ENCODE results near the gene TTC24.
"Not testable (repeated sequence)": the region's sequence is repeated elsewhere in the genome, so short reads cannot be mapped to it uniquely, and the experiment has no call there.

Gene TTC24

DNA sequence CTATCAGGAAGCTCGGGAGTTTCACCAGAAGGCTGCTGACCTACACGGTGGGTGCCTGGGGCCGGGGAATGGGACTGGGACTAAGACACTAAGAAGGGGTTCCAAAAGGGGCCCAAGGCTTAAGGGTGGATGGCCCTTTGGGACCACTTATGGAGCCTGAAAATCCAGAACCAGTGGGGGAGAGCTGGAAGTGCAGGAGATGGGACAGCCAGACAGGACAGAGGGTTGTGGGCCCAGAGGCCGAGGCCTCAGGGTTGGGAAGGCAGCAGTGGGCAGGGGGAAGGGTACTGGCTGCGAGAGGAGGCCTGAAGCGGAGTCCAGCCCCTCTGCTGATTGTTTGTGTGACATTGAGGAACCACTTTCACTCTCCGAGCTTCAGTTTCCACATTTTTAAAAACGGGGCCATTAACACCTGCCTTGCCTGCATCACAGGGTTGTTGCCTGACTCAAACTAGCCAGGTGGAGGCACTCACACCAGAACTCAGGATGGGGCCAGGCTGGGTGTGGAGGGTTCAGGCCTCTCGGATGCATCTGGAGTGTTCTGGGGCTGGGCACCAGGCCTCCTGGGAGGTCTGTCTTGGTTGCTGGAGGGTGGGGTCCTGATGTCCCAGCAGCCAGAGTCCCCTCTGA is 3.0 kb downstream of the TTC24 start:
- H3K27ac ChIP-seq (ENCODE audit: insufficient read depth in 1 of 2, low read depth in 1 of 2, low read length in 2 of 2, poor library complexity in 1 of 2, severe bottlenecking in 2 of 2), result peak overlapping the region; percentile 61 to 85
- ChIA-PET POLR2A (interaction anchor here (0.7 to 1.5 kb wide), 3 partner anchors 8 to 82 kb away, joined by 3 to 4 read pairs (median 4); partner anchors contain the start of gene MEF2D), CTCF (interaction anchor here (0.8 to 8.3 kb wide), 16 partner anchors 8 to 102 kb away, joined by 3 to 63 read pairs (median 6); partner anchors contain the start of genes GPATCH4 and NAXE)
- 36% methylated on average over 8 of the region's 9 CpGs for WGBS (ENCODE audit: insufficient coverage)
- no peaks in the 10 kb centered on the region for H3K9me3 ChIP-seq (ENCODE audit: control extremely low read depth in 1 of 5, control insufficient read depth in 4 of 5, insufficient read depth in 2 of 5, low read depth in 1 of 5, low read length in 4 of 5)
- H3K36me3 ChIP-seq (ENCODE audit: control insufficient read depth in 4 of 4, insufficient read depth in 4 of 4, low read length in 3 of 4), result peaks cover 0 to 22% (median 12%) of the 10 kb centered on the region in 4 experiments
- peaks cover 0 to 52% (median 39%) of the 10 kb centered on the region in 4 experiments for H3K4me1 ChIP-seq (ENCODE audit: control extremely low read depth in 1 of 4, control insufficient read depth in 4 of 4, insufficient read depth in 4 of 4, low read length in 3 of 4)
- peak overlapping the region; percentile 29 to 75 (median 64) for H3K4me3 ChIP-seq (ENCODE audit: control insufficient read depth in 1 of 7, extremely low read depth in 1 of 7, insufficient read depth in 4 of 7, low read depth in 2 of 7, low read length in 6 of 7)
- H3K27me3 ChIP-seq (replicated peaks in 2 of 5; ENCODE audit: control insufficient read depth in 4 of 5, insufficient read depth in 5 of 5, low read length in 4 of 5), result no peaks in the 10 kb centered on the region
- DNase-seq, result peak in 2 of 3 donors; percentile 44 to 59

DNA sequence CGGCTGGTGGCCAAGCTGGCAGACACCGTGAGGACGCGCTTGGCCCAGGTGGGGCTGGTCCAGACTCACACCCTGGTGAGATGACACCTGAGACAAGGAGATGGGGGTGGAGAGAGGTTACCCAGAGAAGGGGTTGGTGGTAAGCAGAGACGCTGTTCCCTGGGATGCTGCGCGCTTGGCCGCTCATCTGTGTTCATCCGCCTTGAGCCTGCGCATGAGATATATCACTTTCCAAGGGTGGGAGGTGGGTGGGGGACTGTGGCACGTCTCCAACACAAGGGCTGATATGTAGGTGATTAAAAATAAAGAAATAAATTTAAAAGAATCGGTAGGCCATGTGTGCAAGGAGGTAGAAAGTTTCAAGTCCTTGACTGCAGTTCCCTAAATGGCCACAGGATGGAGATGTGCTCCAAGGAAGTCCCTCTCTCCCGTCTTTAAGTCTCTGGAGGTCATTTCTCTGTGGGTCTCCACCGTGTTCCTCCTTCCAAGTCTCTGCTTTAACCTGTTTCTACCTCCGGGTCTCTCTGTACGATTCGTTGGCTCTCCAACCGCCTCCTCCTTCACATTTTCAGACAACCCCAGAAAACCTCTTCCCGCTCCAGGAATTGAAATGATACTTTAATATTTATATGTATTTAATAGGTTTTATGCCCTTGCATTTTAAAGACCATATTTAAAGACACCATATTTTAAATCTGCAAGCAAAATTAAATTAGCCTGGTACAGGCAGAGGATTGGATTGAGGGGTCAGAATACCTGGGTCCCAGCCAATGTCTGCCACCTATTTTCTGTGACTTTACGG is 4.5 kb downstream of the TTC24 start:
- WGBS (ENCODE audit: insufficient coverage), result 55% methylated on average over 7 of the region's 20 CpGs
- POLR2A ChIA-PET, result no interaction called here
- DNase-seq, result peak; percentile 87 to 93 (median 87)

DNA sequence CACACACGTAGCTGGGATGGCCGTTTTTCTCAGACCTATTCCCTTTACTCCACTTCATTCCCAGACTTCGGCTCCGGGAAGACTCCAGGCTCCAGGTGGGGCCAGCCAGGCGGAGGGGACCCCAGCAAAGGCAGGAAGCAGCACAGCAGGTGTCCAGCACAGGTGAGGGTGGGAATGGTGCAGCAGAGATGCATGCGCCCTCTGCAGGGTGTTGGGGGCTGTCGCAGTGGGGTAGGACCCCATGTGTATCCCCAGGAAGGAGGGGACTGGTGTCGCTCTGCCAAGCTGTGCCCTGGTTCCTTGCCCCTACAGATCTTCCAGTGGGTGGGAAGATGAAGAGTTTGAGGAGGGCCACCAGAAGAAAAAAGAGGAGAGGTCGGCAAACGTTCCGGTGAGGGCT is 5.3 kb downstream of the TTC24 start:
- no peak for DNase-seq
- H3K4me1 ChIP-seq (ENCODE audit: control extremely low read depth in 1 of 4, control insufficient read depth in 4 of 4, insufficient read depth in 4 of 4, low read length in 3 of 4), result peaks cover 0 to 45% (median 33%) of the 10 kb centered on the region in 4 experiments
- H3K9me3 ChIP-seq (ENCODE audit: control extremely low read depth in 1 of 5, control insufficient read depth in 4 of 5, insufficient read depth in 2 of 5, low read depth in 1 of 5, low read length in 4 of 5), result no peaks in the 10 kb centered on the region
- POLR2A ChIA-PET, result no interaction called here
- CTCF ChIA-PET, result interaction anchor here (1.2 to 8.3 kb wide), 6 partner anchors 14 to 199 kb away, joined by 3 to 63 read pairs (median 11); partner anchors contain the start of gene GPATCH4
- no peak overlapping the region for H3K4me3 ChIP-seq (ENCODE audit: control insufficient read depth in 1 of 7, extremely low read depth in 1 of 7, insufficient read depth in 4 of 7, low read depth in 2 of 7, low read length in 6 of 7)
- H3K36me3 ChIP-seq (ENCODE audit: control insufficient read depth in 4 of 4, insufficient read depth in 4 of 4, low read length in 3 of 4), result peaks cover 0 to 22% (median 13%) of the 10 kb centered on the region in 4 experiments
- H3K27ac ChIP-seq (ENCODE audit: insufficient read depth in 1 of 2, low read depth in 1 of 2, low read length in 2 of 2, poor library complexity in 1 of 2, severe bottlenecking in 2 of 2), result no peak overlapping the region
- 88% methylated on average over 10 of the region's 11 CpGs for WGBS (ENCODE audit: insufficient coverage)
- no peaks in the 10 kb centered on the region for H3K27me3 ChIP-seq (replicated peaks in 2 of 5; ENCODE audit: control insufficient read depth in 4 of 5, insufficient read depth in 5 of 5, low read length in 4 of 5)

More for the DNA sequence above, 4.5 kb downstream of the TTC24 start:
- Histone ChIP-seq H3K4me3 (ENCODE audit: control insufficient read depth in 1 of 7, extremely low read depth in 1 of 7, insufficient read depth in 4 of 7, low read depth in 2 of 7, low read length in 6 of 7) (peak overlapping the region in 1 of 7 experiments; percentile 75), H3K36me3 (ENCODE audit: control insufficient read depth in 4 of 4, insufficient read depth in 4 of 4, low read length in 3 of 4) (peaks cover 0 to 22% (median 13%) of the 10 kb centered on the region in 4 experiments), H3K4me1 (ENCODE audit: control extremely low read depth in 1 of 4, control insufficient read depth in 4 of 4, insufficient read depth in 4 of 4, low read length in 3 of 4) (peaks cover 0 to 48% (median 33%) of the 10 kb centered on the region in 4 experiments), H3K27me3 (replicated peaks in 2 of 5; ENCODE audit: control insufficient read depth in 4 of 5, insufficient read depth in 5 of 5, low read length in 4 of 5) (no peaks in the 10 kb centered on the region), H3K9me3 (ENCODE audit: control extremely low read depth in 1 of 5, control insufficient read depth in 4 of 5, insufficient read depth in 2 of 5, low read depth in 1 of 5, low read length in 4 of 5) (no peaks in the 10 kb centered on the region), H3K27ac (ENCODE audit: insufficient read depth in 1 of 2, low read depth in 1 of 2, low read length in 2 of 2, poor library complexity in 1 of 2, severe bottlenecking in 2 of 2) (peak overlapping the region in 1 of 2 experiments; percentile 85)
- CTCF ChIA-PET, result interaction anchor here (0.5 to 8.3 kb wide), 8 partner anchors 15 to 198 kb away, joined by 3 to 63 read pairs (median 6); partner anchors contain the start of gene GPATCH4

DNA sequence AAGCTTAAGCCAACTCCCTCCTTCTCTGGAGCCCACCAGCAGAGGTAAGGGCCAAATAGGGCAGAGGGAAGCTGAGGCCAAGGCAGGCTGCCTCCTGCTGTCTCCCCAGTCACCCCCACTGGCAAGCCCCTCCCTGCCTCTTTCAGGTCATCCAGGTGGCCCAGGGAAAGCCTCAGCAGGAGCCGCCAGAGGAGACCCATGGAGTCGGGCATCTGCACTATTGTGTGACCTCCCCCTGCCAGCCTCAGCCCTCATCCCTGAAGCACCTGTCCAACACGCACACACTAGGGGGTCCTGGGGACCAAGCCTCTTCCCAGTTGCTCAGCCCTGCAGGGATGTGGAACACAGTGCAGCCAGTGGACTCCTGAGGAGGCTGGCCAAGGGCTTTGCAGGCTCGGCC is 6.8 kb downstream of the TTC24 start:
- H3K27ac ChIP-seq (ENCODE audit: insufficient read depth in 1 of 2, low read depth in 1 of 2, low read length in 2 of 2, poor library complexity in 1 of 2, severe bottlenecking in 2 of 2), result no peak overlapping the region
- H3K9me3 ChIP-seq (ENCODE audit: control extremely low read depth in 1 of 5, control insufficient read depth in 4 of 5, insufficient read depth in 2 of 5, low read depth in 1 of 5, low read length in 4 of 5), result no peaks in the 10 kb centered on the region
- peaks cover 0 to 22% (median 13%) of the 10 kb centered on the region in 4 experiments for H3K36me3 ChIP-seq (ENCODE audit: control insufficient read depth in 4 of 4, insufficient read depth in 4 of 4, low read length in 3 of 4)
- WGBS (ENCODE audit: insufficient coverage), result 75% methylated on average over 4 of the region's 4 CpGs
- H3K4me3 ChIP-seq (ENCODE audit: control insufficient read depth in 1 of 7, extremely low read depth in 1 of 7, insufficient read depth in 4 of 7, low read depth in 2 of 7, low read length in 6 of 7), result no peak overlapping the region
- DNase-seq, result no peak
- ChIA-PET POLR2A (no interaction called here), CTCF (interaction anchor here (0.8 to 8.3 kb wide), 7 partner anchors 13 to 94 kb away, joined by 3 to 63 read pairs (median 7); partner anchors contain the start of gene GPATCH4)
- H3K27me3 ChIP-seq (replicated peaks in 2 of 5; ENCODE audit: control insufficient read depth in 4 of 5, insufficient read depth in 5 of 5, low read length in 4 of 5), result no peaks in the 10 kb centered on the region
- peaks cover 5 to 39% (median 33%) of the 10 kb centered on the region in 4 experiments for H3K4me1 ChIP-seq (ENCODE audit: control extremely low read depth in 1 of 4, control insufficient read depth in 4 of 4, insufficient read depth in 4 of 4, low read length in 3 of 4)

DNA sequence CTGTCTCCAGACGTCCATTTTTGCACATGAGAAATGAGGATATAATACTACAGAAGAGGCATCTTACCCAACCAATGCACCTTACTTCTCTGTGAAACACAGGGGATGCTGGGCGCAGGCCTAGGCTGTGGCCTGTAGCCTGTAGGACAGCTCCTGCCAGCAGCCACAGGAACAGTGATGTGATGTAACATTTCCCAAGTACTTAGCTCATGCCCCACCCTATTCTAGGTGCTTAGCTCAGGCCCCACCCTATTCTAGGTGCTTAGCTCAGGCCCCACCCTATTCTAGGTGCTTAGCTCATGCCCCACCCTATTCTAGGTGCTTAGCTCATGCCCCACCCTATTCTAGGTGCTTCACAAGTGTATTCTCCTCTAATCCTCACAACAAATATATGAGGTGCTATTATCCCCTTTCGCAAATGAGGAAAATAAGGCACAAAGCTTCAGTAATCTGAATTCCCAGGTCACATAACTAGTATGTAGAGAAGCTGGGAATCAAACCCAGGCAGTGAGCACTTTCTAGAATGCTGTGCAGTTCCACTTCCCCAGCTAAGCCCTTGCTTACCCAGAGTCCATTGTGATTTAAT is 7.5 kb downstream of the TTC24 start:
- H3K27ac ChIP-seq (ENCODE audit: insufficient read depth in 1 of 2, low read depth in 1 of 2, low read length in 2 of 2, poor library complexity in 1 of 2, severe bottlenecking in 2 of 2), result no peak overlapping the region
- CTCF ChIA-PET, result interaction anchor here (0.7 to 8.3 kb wide), 8 partner anchors 12 to 95 kb away, joined by 3 to 63 read pairs (median 4); partner anchors contain the start of genes GPATCH4 and HAPLN2
- peaks cover 5 to 38% (median 31%) of the 10 kb centered on the region in 4 experiments for H3K4me1 ChIP-seq (ENCODE audit: control extremely low read depth in 1 of 4, control insufficient read depth in 4 of 4, insufficient read depth in 4 of 4, low read length in 3 of 4)
- H3K4me3 ChIP-seq (ENCODE audit: control insufficient read depth in 1 of 7, extremely low read depth in 1 of 7, insufficient read depth in 4 of 7, low read depth in 2 of 7, low read length in 6 of 7), result no peak overlapping the region
- peaks cover 0 to 22% (median 13%) of the 10 kb centered on the region in 4 experiments for H3K36me3 ChIP-seq (ENCODE audit: control insufficient read depth in 4 of 4, insufficient read depth in 4 of 4, low read length in 3 of 4)
- no CpG with 5 or more reads among the region's 3 CpGs for WGBS (ENCODE audit: insufficient coverage)
- POLR2A ChIA-PET, result no interaction called here
- no peak for DNase-seq
- H3K27me3 ChIP-seq (replicated peaks in 2 of 5; ENCODE audit: control insufficient read depth in 4 of 5, insufficient read depth in 5 of 5, low read length in 4 of 5), result no peaks in the 10 kb centered on the region
- no peaks in the 10 kb centered on the region for H3K9me3 ChIP-seq (ENCODE audit: control extremely low read depth in 1 of 5, control insufficient read depth in 4 of 5, insufficient read depth in 2 of 5, low read depth in 1 of 5, low read length in 4 of 5)

DNA sequence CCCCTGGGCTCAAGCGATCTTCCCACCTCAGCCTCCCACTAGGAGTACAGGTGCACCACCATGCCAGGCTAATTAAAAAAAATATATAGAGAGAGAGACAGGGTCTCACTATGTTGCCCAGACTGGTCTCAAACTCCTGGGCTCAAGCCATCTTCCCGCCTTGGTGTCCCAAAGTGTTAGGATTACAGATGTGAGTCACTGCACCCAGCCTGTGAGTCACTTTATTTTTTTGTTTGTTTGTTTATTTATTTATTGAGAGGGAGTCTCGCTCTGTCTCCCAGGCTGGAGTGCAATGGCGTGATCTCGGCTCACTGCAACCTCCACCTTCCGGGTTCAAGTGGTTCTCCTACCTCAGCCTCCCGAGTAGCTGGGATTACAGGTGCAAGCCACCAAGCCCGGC is 8.4 kb downstream of the TTC24 start:
- H3K9me3 ChIP-seq (ENCODE audit: control extremely low read depth in 1 of 5, control insufficient read depth in 4 of 5, insufficient read depth in 2 of 5, low read depth in 1 of 5, low read length in 4 of 5); POLR2A ChIA-PET; H3K27ac ChIP-seq (ENCODE audit: insufficient read depth in 1 of 2, low read depth in 1 of 2, low read length in 2 of 2, poor library complexity in 1 of 2, severe bottlenecking in 2 of 2); H3K27me3 ChIP-seq (replicated peaks in 2 of 5; ENCODE audit: control insufficient read depth in 4 of 5, insufficient read depth in 5 of 5, low read length in 4 of 5); H3K4me3 ChIP-seq (ENCODE audit: control insufficient read depth in 1 of 7, extremely low read depth in 1 of 7, insufficient read depth in 4 of 7, low read depth in 2 of 7, low read length in 6 of 7); DNase-seq: not testable (repeated sequence)
- H3K4me1 ChIP-seq (ENCODE audit: control extremely low read depth in 1 of 4, control insufficient read depth in 4 of 4, insufficient read depth in 4 of 4, low read length in 3 of 4), result peaks cover 5 to 36% (median 28%) of the 10 kb centered on the region in 4 experiments
- peaks cover 0 to 22% (median 13%) of the 10 kb centered on the region in 4 experiments for H3K36me3 ChIP-seq (ENCODE audit: control insufficient read depth in 4 of 4, insufficient read depth in 4 of 4, low read length in 3 of 4)
- WGBS (ENCODE audit: insufficient coverage), result 94% methylated on average over 7 of the region's 8 CpGs
- CTCF ChIA-PET, result interaction anchor here (1.4 to 1.7 kb wide), 4 partner anchors 18 to 84 kb away, joined by 4 to 6 read pairs (median 4); partner anchors contain the start of gene HAPLN2

Measured in common myeloid progenitor, CD34-positive (primary cell).